ENCODE measurements around the gene KREMEN2.
A peak's percentile ranks its signal among the peaks of the same experiment; 100 is the strongest.

KREMEN2 gene

DNA sequence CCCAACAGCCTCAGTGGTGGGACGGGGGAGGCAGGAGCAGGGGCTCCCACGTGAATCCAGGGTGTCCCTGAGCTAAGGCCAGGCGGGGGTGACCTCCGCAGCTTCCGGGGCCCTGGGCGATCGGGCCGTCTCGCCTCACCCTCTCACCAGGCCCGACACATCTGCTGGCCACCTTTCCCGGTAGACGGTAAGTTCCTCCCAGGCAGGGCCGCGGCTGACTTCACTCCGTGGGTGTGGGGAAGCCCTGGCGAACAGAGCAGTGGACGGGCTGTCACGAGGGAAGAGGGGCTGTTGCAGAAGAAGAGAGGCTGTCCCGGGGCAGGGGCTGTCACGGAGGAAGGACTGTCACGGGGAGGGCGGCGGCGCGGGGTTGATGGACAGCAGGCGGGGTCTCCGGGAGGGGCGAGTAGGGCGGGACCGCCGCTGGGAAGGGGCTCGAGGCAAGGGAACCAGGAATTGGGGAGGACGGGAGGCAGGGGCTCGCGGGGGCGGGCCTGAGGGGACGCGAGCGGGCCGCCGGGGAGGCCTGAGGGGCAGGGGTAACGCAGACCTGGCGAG, 15.7 kb downstream of the KREMEN2 start:
- no peak for DNase-seq (ENCODE audit: low read depth)

DNA sequence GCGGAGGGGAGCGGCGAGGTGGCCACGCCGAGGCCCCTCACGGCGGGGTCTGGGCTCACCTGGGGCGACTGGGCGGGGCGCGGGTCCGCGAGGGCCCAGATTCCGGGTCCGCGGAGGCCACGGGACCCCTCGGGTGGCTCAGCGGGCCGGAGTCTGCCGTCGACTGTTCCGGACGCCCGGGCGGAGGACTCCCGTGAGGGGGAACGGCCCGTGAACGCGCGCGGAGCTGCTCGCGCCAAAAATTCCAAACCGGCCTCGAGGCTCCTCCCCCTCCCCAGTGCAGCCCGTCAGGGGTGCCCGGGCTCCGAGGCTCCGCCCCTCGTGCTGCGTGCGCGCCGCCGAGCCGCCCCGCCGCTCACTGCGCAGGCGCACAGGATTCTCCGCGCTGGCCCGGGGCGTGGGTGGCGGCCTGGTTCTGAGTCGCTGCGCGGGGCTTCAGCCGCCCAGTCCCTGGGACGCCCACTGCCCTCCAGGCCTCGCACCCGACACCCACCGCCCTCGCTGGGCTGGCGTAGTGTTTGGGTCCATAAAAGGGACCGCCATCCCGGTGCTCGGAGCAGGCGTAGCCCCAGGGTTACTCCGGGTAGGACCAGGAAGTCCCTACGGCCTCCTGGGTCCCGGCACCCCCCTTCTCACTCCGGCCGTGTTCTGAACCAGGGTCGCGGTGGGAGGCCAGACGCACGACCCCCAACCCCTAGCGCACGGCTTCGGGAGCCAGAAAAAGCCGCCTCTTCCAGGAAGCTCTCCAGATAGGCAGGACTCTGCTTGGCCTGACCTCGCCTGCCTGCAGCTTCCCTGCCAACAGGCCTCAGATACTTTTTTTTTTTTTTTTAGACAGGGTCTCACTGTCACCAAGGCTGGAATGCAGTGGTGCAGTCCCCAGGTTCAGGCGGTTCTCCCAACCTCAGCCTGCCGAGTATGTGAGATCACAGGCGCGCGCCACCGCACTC, 16.4 kb downstream of the KREMEN2 start, which contains the start of gene PKMYT1:
Gene PKMYT1, minus strand, starts transcription at position 220 of the 950 bp plus-strand sequence. CDS start 789 bp downstream, outside the sequence.
- DNase-seq (ENCODE audit: low read depth), result peak; percentile 86

DNA sequence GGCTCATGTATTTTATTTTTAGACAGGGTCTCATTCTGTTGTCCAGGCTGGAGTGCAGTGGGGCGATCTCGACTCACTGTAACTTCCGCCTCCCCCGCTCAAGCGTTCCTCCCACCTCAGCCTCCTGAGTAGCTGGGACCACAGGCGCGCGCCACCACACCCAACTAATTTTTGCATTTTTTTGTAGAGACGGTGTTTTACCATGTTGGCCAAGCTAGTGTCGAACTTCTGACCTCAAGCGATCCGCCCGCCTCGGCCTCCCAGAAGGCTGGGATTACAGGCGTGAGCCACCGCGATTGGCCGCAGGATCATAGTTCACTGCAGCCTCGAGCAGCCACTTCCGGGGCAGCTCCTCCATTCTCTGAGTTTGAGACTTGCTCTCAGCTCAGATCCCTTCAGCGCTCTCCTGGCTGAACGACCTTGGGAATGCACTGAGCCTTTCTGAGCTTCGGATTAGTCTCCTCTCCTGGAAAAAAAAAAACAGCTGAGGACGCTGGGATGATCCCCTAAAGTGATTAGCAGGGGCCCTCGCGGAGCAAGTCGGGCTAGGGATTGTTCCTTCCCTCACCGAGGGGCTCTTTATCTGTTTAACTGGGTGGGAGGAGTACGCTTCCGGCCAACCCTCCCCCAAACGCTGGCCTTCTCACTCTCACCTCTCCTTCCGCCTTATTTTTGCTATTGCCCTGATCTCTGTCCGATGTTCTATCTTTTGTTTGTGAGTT, 17.3 kb downstream of the KREMEN2 start:
- DNase-seq (ENCODE audit: low read depth), result no peak

DNA sequence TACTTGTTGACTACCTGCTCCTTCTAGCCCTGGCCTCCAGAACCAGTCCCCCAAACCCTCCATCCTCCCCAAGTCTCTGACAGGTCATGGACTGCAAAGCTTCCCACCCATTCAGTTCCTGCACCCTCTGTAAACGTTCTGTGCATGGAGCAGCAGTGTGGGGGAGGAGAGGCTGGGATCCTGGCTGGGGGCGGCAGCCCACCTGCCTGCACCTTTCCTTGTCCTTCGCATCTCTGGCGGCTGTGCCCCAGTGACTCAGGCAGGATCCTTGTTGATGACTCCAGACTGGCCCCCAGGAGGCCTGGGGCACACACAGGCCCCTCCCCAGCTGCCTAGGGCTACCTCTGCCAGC, 17.8 kb downstream of the KREMEN2 start:
- DNase-seq (ENCODE audit: low read depth), result no peak

DNA sequence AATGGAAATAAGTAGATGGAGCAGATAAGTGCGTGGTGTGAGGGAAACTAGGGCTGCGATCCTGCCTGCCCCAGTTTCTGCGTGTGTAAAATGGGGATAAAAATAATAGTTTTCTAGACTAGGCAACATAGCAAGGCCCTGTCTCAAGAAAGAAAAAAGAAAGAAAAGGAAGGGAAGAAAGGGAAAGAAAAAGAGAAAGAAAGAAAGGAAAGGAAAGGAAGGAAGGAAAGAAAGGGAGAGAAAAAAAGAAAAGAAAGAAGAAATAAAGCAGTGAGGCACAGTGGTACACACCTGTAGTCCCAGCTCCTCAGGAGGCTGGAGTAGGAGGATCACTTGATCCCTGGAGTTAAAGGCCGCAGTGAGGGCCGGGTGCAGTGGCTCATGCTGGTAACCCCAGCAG, 18.3 kb downstream of the KREMEN2 start:
- DNase-seq (ENCODE audit: low read depth), result no peak

DNA sequence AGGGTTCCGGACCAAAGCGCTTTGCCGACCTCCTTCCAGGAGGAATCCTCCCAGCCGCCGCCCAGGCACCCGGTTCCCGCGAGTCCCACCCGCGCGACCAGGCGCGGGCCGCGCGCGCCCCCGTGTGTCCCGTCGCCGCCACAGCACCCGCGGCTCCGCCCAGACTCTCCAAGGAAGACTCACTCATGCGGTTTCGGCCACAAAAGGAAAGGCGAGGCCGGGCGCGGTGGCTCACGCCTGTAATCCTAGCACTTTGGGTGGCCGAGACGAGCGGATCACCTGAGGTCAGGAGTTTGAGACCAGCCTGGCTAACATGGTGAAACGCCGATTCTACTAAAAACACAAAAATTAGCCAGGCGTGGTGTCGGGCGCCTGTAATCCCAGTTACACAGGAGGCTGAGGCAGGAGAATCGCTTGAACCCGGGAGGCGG, 19.6 kb downstream of the KREMEN2 start:
- DNase-seq (ENCODE audit: low read depth), result peak; percentile 37

DNA sequence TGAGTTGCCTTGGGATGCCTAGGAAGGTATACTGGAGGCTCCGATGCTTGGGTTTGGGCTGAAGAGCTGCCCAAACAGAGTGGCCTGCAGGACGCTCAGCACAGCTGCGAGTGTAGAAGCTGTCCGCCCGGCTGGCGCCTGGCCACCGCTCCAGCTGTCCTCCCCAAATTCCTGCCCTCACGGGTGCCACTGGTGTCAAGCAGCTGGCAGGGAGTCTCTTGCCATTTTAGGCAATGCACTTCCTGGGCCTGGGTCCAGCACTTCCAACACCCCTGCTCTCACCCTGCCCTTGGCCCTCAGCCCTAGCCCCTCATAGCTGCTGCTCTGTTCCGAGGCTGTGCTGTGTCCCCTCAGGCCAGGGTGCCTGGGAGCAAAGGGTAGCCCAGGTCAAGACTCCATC, 21.4 kb downstream of the KREMEN2 start:
- DNase-seq (ENCODE audit: low read depth), result no peak

DNA sequence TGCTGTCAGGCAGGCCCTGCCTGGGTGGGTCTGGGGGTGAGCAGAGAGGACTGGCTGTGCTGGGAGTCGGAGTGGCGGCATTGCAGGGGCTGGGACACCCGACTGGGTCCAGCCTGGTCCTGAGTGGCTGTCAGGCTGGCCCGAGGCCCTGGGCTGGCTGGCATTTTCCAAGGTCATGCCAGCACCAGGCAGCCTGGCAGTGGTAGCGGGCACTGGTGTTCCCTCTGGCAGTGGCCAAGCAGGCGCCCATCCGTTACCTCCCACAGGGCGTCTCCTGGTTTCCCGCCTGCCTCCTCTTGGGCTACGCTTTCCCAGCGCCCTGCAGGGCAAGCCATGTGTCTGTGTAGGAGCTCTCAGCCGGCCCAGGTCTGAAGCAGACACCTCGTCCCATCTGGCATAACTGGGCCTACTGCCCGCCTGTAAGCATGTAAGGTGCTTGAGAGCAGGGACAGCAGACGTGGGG, 21.8 kb downstream of the KREMEN2 start:
- no peak for DNase-seq (ENCODE audit: low read depth)

DNA sequence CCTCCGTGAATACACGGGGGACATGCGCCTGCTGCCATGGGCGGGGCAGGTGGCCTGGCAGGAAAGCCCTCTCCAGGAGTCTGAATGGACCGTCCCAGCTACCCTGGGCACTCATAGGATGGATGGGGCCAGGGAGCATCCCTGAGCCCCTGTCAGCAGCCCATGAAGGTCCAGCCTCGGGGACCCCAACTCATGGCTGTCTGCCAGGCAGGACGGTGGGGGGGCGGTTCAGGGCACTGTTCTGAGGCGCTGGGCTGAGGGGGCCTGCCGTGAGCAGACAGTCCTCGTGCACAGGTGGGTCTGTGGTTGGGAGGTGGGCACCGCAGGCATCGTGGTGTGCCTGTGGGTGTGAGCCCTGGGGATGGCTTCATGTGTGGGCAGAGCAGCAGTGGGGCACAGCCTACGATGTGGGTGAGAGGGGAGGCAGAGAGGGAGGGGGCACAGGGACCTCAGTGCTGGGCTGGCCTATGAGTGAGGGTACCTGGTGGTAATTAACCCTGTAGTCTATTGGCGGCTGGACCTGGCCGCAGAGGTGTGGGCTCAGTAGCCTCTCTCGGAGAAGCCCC, 22.6 kb downstream of the KREMEN2 start:
- DNase-seq (ENCODE audit: low read depth), result no peak

DNA sequence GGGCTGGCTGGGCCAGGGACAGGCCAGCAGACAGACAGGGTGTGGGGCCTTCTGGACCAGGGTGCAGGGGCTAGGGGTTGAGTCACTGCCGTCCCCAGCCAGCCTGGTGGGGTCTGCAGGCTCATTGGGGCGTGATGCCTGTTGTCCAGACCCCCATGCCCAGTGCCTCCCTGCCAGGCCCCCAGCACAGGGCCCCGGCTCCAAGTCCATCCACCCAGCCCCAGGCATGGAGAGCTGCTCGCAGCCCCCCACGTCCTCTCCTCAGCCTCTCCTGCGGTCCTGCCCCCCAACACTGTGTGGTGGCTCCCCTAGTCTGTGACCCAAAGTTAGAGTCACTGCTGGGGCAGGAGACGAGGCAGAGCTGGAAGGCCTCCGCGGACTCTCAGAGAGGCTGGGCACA, 23.2 kb downstream of the KREMEN2 start:
- DNase-seq (ENCODE audit: low read depth), result no peak

DNA sequence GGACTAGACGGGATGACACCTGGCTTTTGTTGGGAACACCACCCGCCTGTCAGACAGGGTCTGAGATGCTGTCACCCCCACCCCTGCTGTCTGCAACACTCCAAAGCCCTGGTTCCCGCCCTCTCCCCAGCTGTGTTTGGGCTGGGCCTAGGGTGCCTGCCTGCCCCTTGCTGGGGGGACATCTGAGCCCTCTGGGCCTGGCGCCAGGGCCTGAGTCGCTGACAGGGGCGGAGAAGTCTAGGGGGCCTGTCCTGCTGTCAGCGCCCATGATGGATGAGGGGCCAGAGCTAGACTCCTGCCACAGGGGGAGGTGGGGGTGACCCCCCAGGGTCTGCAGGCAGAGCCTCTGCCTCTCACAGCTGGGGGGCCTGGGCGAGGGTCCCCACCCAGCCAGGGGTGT, 23.8 kb downstream of the KREMEN2 start:
- DNase-seq (ENCODE audit: low read depth), result no peak

DNA sequence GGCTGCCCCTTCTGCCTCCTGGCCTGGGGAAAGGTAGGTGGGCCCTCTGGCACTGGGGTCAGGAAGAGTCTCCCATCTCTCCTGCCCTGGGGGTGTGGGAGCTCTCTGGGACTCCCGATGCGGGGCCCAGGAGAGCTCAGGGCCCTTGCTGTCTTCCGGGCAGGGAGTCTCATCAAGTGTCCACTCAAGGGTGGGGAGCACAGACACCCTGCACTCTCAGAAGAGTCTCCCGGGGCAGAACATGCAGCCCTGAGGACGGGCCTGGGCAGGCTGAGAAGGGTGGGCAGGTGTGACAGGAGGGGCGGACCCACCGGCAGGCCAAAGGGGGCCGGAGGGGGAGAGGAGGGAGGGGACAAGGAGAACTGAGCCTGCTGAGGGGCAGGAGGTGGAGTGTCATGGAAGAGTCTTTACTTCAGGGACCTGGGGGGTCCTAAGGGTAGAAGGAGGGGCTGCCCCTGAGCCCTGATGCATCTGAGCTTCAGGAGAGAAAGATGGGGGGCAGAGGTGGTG, 24.6 kb downstream of the KREMEN2 start:
- no peak for DNase-seq (ENCODE audit: low read depth)

DNA sequence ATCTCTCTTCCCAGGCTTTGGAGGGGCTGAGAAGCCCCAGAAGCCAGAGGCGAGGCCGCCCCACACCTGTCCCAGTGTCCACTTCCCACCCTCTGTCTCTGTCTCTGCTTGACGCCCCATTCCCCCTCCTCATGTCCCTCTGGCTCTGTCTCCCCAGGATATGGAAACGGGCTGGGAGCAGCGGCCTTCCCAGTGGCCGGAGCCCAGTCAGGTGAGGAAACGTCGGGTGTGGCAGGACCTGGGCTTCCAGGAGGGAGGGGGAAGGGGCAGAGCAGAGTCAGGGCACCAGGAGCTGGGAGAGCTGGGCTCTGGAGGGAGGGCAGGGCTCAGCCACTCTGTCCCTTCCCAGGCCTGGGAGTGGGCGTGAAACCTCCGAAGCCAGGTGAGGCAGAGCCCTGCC, 26.8 kb downstream of the KREMEN2 start:
- DNase-seq (ENCODE audit: low read depth), result no peak

DNA sequence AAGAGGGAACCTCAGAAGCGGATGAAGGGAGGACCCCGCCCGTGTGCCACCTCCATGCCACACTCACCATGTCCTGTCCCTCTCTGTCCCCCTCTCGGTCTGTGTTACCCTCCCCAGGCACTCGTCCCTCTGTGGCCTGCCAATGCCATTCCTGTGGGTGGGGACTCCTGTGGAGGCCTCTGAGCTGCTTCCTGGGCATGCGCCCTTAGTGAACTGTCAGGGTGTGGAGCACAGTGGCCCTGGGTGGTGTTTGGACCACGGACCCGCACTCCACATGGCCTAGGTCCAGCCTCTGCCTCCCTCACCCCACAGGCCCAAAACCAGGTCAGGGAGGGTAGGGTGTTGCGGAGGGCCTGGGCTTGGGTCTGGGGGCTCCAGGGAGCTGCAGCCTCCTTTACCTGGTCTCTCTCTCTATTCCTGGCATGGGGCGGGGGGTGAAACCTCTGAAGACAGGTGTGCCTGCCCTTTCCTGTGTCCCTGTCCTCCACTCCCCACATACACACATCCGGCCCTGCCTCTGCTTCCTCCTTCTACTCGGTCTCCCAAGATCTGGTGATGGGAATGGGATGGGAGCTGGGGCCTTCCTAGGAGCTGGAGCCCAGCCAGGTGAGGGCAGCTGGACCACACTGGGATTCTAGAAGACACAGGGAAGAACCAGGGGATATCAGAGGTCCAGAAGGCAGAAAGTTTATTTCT, 27.6 kb downstream of the KREMEN2 start:
- no peak for DNase-seq (ENCODE audit: low read depth)

DNA sequence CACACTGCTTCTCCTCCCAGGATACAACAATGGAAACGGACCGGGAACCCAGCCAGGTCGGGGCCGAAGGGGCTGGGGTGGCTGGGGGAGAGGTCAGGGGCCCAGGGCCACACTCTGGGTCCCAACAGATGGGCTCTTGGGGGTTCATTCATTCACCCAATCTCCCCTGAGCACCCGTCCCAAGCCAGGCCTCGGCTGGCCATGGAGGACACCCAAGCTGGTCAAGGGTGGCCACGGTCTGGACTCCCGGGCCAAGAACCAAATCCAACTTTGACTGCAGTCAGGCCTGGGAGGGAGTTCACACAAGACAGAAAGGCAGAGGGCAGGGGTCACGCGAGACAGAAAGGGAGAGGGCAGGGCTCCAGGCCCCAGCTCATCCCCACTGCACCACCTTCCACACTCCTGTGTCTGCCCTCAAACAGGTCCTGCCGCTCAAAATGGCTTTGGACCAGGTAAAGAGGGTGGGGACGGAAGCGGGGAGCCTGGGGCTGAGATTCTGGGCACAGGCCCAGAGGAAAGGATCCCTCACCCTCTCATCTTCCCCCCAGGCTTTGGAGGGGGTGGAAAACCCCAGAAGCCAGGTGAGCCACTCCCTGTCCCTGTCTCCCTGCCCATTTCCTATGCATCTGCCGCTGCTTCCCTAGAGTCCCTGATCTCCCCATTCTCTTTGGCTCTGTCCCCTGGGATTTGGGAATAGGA, 28.5 kb downstream of the KREMEN2 start:
- DNase-seq (ENCODE audit: low read depth), result no peak

DNA sequence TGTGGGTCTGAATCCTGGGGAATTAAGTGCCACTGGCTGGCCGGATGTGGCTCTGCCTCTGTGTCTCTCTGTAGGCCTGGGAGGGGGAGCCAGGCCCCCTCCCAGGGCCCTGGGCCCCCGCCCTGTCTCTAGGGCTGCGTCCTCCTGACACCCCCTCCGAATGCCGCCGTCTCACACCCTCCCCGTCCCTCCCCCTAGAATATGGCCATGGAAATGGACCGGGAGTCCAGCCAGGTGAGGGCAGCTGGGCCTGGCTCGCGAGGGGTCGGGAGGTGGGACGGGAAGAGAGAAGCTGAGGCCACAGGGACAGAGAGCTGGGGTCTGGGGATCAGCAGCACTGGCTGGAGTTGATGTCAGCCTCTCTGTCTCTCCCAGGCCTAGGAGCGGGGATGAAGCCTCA, 32.2 kb downstream of the KREMEN2 start:
- DNase-seq (ENCODE audit: low read depth), result no peak

DNA sequence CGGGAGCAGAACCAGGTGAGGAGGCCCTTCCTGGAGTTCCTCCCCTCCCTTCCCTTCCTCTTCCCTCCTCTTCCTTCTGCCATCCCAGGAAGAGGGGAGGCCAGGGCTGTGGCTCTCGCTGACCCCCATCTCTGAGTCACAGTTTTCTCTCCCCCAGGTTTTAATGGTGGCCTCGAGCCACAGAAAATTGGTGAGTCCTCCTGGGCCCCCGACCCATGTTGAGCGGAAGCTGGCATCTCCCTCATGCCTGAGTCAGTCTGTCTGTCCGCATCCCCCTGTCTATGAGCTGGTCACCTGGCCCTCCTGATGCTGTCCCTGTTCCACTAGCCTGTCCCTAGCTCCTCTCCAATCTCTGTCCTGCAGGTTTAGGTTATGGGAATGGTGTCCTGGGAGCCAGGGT, 35.9 kb downstream of the KREMEN2 start:
- no peak for DNase-seq (ENCODE audit: low read depth)

DNA sequence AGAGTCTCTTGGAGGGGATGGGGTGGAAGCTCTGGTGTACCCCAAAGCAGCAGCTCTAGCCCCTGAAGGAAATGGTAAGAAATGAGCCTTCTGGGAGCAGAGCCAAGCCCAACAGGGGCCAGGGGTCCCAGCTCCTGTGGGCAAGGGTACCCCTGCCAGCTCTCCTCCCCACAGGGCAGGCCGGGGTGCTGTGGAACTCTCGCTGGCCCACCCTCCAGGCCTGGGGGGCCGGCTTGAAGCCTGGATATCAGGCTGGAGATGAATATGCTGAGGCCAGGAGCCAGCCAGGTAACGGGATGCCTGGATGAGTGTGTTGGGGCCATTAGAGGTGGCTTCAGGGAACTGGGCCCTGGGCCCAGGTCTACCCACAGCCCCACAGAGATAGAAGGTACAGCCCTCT, 36.5 kb downstream of the KREMEN2 start:
- no peak for DNase-seq (ENCODE audit: low read depth)

DNA sequence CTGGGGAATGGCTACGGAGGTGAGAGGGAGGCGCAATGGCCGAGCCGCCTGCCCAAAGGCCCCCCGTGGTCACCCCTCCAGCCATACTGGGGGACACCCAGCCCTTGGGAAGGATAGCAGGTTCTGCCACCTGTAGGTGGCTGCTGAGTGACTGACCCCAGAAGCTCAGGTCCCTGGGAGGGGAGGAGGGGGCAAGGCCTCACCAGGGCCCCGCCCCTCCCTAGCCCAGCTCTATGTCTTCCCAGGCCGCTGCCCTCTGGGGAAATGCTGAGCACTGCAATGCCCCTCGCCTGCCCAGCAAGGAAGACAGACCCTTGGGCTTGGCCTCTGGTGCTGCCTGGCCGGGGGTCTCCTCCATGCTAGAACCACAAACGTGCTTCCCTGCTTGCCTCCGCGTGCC, 37.2 kb downstream of the KREMEN2 start:
- no peak for DNase-seq (ENCODE audit: low read depth)

DNA sequence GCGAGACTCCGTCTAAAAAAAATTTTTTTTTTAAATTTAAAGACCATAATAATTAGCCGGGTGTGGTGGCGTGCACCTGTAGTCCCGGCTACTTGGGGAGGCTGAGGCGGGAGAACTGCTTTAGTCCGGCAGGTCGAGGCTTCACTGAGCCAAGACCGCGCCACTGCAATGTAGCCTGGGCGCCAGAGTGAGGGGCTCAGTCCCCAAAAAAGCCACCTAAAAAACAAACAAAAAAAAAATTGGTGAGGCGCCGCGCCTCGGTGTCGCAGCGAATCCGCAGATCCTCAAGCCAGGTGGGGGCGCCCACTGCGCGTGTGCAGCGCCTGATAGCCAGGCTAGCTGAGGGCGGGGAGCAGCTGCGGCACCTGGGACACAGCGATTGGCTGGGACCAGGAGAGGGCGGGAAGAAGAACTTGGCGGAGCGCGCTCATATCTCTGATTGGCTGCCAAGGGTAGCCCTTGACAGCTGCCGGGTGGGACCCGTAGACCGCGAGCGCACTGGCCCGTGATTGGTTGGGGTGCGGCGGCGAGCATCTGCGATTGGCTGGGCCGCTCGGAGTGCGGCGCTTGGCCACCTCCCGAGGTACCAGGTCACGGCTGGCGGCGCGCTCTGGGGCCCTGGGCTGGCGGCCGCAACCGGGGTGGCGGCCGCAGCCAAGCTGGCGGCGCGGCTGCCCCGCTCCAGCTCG, 39.7 kb downstream of the KREMEN2 start:
- DNase-seq (ENCODE audit: low read depth), result peak; percentile 94

All from stimulated activated CD8-positive, alpha-beta memory T cell treated with anti-CD3 and anti-CD28 coated beads, Interleukin-12 subunit alpha, Interleukin-12 subunit beta, amount 100 ng/mL, for 1 hour (primary cell).